HEK293 (cell line): Measurements from ENCODE around the gene TMEM203.

ENCODE experiments used
- CTCF ChIA-PET: fragments of 350-600 bp; formaldehyde crosslinking; extraction: SDS; loops from one replicate; lab custom pipeline; 2021; ENCODE audit warnings: antibody characterized with exemption; lab: Yijun Ruan, JAX
- POLR2A ChIA-PET: fragments of 300-600 bp; formaldehyde crosslinking; extraction: SDS; loops from one replicate; lab custom pipeline; 2020; ENCODE audit warnings: antibody characterized with exemption, inconsistent platforms; lab: Yijun Ruan, JAX
- H3K27ac ChIP-seq: fragments of 200-500 bp; sonication (Bioruptor generic); 2 replicates; pipeline ENCODE4 v1.5.1; 2014; ENCODE audit warnings: low read depth, low read length, control low read depth, inconsistent platforms; ENCODE audit errors: extremely low read depth
- H3K36me3 ChIP-seq, 2 experiments: fragments of 200-500 bp in 1 of 2; sonication (Bioruptor generic) in 1 of 2; 1 replicate in 1 of 2; 2 replicates in 1 of 2; pipeline ENCODE4 v1.5.1; 2014 to 2017; ENCODE audit warnings: inconsistent platforms in 2 of 2, low read length in 2 of 2; ENCODE audit not compliant: control insufficient read depth in 2 of 2, insufficient read depth in 1 of 2
- H3K4me1 ChIP-seq: fragments of 200-500 bp; sonication (Bioruptor generic); 2 replicates; pipeline ENCODE4 v1.5.1; 2014; ENCODE audit warnings: mild to moderate bottlenecking, low read length, inconsistent platforms; ENCODE audit not compliant: control insufficient read depth, insufficient read depth
- H3K4me3 ChIP-seq: 2 replicates; pipeline ENCODE4 v1.5.1; 2011; ENCODE audit warnings: low read depth, mild to moderate bottlenecking, control low read depth, low read length, moderate library complexity
- H3K9me3 ChIP-seq: fragments of 200-500 bp; sonication (Bioruptor generic); 2 replicates; pipeline ENCODE4 v1.5.1; 2014; ENCODE audit warnings: low read depth, low read length, inconsistent platforms; ENCODE audit not compliant: control insufficient read depth, insufficient read depth
- BCL11B ChIP-seq: fragments of 450-650 bp; formaldehyde crosslinking; IDR thresholded peaks from 2 replicates; pipeline ENCODE4 v1.5.1; 2016; ENCODE audit warnings: low read depth, missing biosample characterization, missing genetic modification characterization
- ELK4 ChIP-seq: IDR thresholded peaks from 2 replicates; pipeline ENCODE4 v1.6.1; 2011; ENCODE audit warnings: mild to moderate bottlenecking, low read depth, low read length, borderline replicate concordance
- HOXC10 ChIP-seq: sonication (generic); formaldehyde crosslinking; IDR thresholded peaks from 2 replicates; pipeline ENCODE4 v1.8.1; 2023; ENCODE audit warnings: mild to moderate bottlenecking, missing genetic modification reagents
- KLF1 ChIP-seq: fragments of 450-650 bp; formaldehyde crosslinking; IDR thresholded peaks from 2 replicates; pipeline ENCODE4 v1.5.1; 2016; ENCODE audit warnings: missing biosample characterization, missing genetic modification characterization
- KLF16 ChIP-seq: fragments of 450-650 bp; formaldehyde crosslinking; IDR thresholded peaks from 2 replicates; pipeline ENCODE4 v1.5.1; 2017; ENCODE audit warnings: missing biosample characterization, missing genetic modification characterization
- KLF9 ChIP-seq: fragments of 450-650 bp; formaldehyde crosslinking; IDR thresholded peaks from 2 replicates; pipeline ENCODE4 v1.5.1; 2016; ENCODE audit warnings: missing biosample characterization, missing genetic modification characterization, low read depth
- OSR2 ChIP-seq: fragments of 450-650 bp; formaldehyde crosslinking; IDR thresholded peaks from 2 replicates; pipeline ENCODE4 v1.5.1; 2016; ENCODE audit warnings: missing biosample characterization, missing genetic modification characterization
- OVOL3 ChIP-seq: fragments of 450-650 bp; formaldehyde crosslinking; IDR thresholded peaks from 2 replicates; pipeline ENCODE4 v1.5.1; 2016; ENCODE audit warnings: missing biosample characterization, missing genetic modification characterization
- SALL2 ChIP-seq: fragments of 450-650 bp; formaldehyde crosslinking; IDR thresholded peaks from 2 replicates; pipeline ENCODE4 v1.5.0; 2017; ENCODE audit warnings: missing biosample characterization, mild to moderate bottlenecking, missing genetic modification characterization, borderline replicate concordance
- SP2 ChIP-seq: fragments of 450-650 bp; formaldehyde crosslinking; IDR thresholded peaks from 2 replicates; pipeline ENCODE4 v1.5.1; 2016; ENCODE audit warnings: missing biosample characterization, missing genetic modification characterization
- SP3 ChIP-seq: fragments of 450-650 bp; formaldehyde crosslinking; IDR thresholded peaks from 2 replicates; pipeline ENCODE4 v1.5.1; 2016; ENCODE audit warnings: missing biosample characterization, missing genetic modification characterization
- ZBTB17 ChIP-seq: fragments of 450-650 bp; formaldehyde crosslinking; IDR thresholded peaks from 2 replicates; pipeline ENCODE4 v1.5.1; 2016; ENCODE audit warnings: missing biosample characterization, missing genetic modification characterization
- ZBTB20 ChIP-seq: fragments of 450-650 bp; formaldehyde crosslinking; IDR thresholded peaks from 2 replicates; pipeline ENCODE4 v1.5.1; 2016; ENCODE audit warnings: missing biosample characterization, missing genetic modification characterization
- ZBTB7A ChIP-seq: fragments of 450-650 bp; formaldehyde crosslinking; IDR thresholded peaks from 2 replicates; pipeline ENCODE4 v1.5.1; 2016; ENCODE audit warnings: low read depth, missing biosample characterization, missing genetic modification characterization
- ZBTB8A ChIP-seq: fragments of 450-650 bp; formaldehyde crosslinking; IDR thresholded peaks from 2 replicates; pipeline ENCODE4 v1.5.1; 2016; ENCODE audit warnings: missing biosample characterization, missing genetic modification characterization
- ZNF16 ChIP-seq: fragments of 450-650 bp; formaldehyde crosslinking; IDR thresholded peaks from 2 replicates; pipeline ENCODE4 v1.5.1; 2016; ENCODE audit warnings: low read depth, missing biosample characterization, missing genetic modification characterization
- ZNF2 ChIP-seq: fragments of 450-650 bp; formaldehyde crosslinking; IDR thresholded peaks from 2 replicates; pipeline ENCODE4 v1.5.1; 2016; ENCODE audit warnings: missing biosample characterization, missing genetic modification characterization
- ZNF26 ChIP-seq: fragments of 450-650 bp; formaldehyde crosslinking; IDR thresholded peaks from 2 replicates; pipeline ENCODE4 v1.5.1; 2016; ENCODE audit warnings: missing biosample characterization, missing genetic modification characterization
- ZNF324 ChIP-seq: fragments of 450-650 bp; formaldehyde crosslinking; IDR thresholded peaks from 2 replicates; pipeline ENCODE4 v1.5.1; 2016; ENCODE audit warnings: missing biosample characterization, missing genetic modification characterization
- ZNF423 ChIP-seq: fragments of 450-650 bp; formaldehyde crosslinking; IDR thresholded peaks from 2 replicates; pipeline ENCODE4 v1.5.1; 2016; ENCODE audit warnings: missing biosample characterization, missing genetic modification characterization
- ZNF48 ChIP-seq: fragments of 450-650 bp; formaldehyde crosslinking; IDR thresholded peaks from 2 replicates; pipeline ENCODE4 v1.5.1; 2016; ENCODE audit warnings: missing biosample characterization, missing genetic modification characterization
- ZNF510 ChIP-seq: fragments of 450-650 bp; formaldehyde crosslinking; IDR thresholded peaks from 2 replicates; pipeline ENCODE4 v1.5.1; 2018; ENCODE audit warnings: mild to moderate bottlenecking, missing genetic modification characterization, missing biosample characterization; ENCODE audit not compliant: insufficient replicate concordance
- ZNF513 ChIP-seq: fragments of 450-650 bp; IDR thresholded peaks from 2 replicates; pipeline ENCODE4 v1.5.1; 2018; ENCODE audit warnings: missing biosample characterization, missing genetic modification characterization
- ZNF555 ChIP-seq: fragments of 450-650 bp; formaldehyde crosslinking; conservative IDR thresholded peaks from 2 replicates; pipeline ENCODE4 v1.5.1; 2017; ENCODE audit warnings: missing biosample characterization, mild to moderate bottlenecking, missing genetic modification characterization, inconsistent platforms
- ZNF558 ChIP-seq: fragments of 450-650 bp; formaldehyde crosslinking; IDR thresholded peaks from 2 replicates; pipeline ENCODE4 v1.5.1; 2016; ENCODE audit warnings: missing biosample characterization, missing genetic modification characterization
- ZNF660 ChIP-seq: fragments of 450-650 bp; IDR thresholded peaks from 2 replicates; pipeline ENCODE4 v1.5.1; 2018; ENCODE audit warnings: missing biosample characterization, mild to moderate bottlenecking, missing genetic modification characterization
- ZNF76 ChIP-seq: fragments of 450-650 bp; formaldehyde crosslinking; IDR thresholded peaks from 2 replicates; pipeline ENCODE4; 2016; ENCODE audit warnings: low read depth, missing biosample characterization, missing genetic modification characterization, borderline replicate concordance
- TF ChIP-seq, protein P1 (sequence below): fragments of 450-650 bp; formaldehyde crosslinking; IDR thresholded peaks from 2 replicates; pipeline ENCODE4 v1.5.1; 2016; ENCODE audit warnings: missing biosample characterization, missing genetic modification characterization
- TF ChIP-seq, protein P2 (sequence below): fragments of 450-650 bp; formaldehyde crosslinking; optimal IDR thresholded peaks from 2 replicates; pipeline ENCODE3; 2016; ENCODE audit warnings: missing biosample characterization, mild to moderate bottlenecking, missing genetic modification characterization

TMEM203 gene

DNA sequence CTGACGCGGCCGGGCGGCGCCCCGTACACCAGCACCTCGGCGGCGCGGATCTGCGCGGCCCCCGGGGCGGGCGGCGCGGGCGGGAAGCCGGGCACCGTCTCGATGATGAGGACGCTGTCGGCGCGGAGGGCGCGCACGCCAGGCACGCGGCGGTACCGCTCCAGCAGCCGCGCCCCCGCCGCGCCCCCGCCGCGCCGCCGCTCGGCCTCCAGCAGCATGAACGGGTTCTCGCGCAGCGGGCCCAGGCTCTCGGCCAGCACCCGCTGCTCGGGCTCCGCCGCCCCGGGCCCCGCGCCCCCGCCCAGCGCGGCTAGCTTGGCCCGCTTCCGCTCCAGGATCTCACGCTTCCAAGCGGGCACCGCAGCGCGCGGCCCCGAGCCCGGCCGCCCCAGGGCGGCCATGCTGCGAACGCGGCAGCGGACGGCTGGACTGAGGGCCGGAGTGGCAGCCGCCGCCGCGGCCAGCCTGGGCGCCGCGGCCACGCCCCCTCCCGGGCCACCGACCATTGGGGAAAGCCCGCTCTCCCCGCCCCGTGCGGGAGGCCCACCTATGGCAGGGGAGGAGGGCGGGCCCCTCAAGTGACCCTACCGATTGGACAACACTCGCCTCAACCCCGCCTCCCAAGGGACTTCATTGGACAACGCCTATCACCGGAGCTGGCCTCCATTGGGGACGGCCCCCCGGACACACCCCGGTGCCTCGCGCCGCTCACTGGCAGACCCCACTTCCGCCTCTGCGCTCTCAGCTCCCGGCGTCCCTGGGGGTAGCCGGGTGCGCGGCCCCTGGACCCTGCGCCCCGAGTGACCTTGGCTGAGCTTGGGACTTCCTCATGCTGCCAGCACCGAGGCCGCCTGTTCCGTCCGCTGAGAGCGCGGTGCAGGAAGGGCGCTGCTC lies 4.9 kb downstream of the TMEM203 start, which contains the start of gene TPRN:
Gene TPRN, minus strand, starts transcription at position 431 of the 894 bp plus-strand sequence. Its CDS starts 30 bp downstream, at position 401.
- POLR2A ChIA-PET, result interaction anchor here (0.6 to 16.6 kb wide), 30 partner anchors 9 to 529 kb away, joined by 3 to 304 read pairs (median 5); partner anchors contain the start of genes ANAPC2, CYSRT1, GRIN1 and MAN1B1
- no peaks in the 10 kb centered on the region for H3K9me3 ChIP-seq
- peaks cover 9% of the 10 kb centered on the region for H3K4me1 ChIP-seq
- H3K4me3 ChIP-seq, result peak within 1 kb of the TSS; percentile 86
- CTCF ChIA-PET, result interaction anchor here (0.6 to 1.1 kb wide), 7 partner anchors 12 to 412 kb away, joined by 3 to 5 read pairs (median 3); partner anchors contain the start of genes ANAPC2, RNF224 and SSNA1
- peak within 1 kb of the TSS; percentile 57; the same call in 1 of the 2 replicates for H3K27ac ChIP-seq
- peaks cover 0 to 3% of the 10 kb centered on the region in 2 experiments; a peak in 1 of 3 replicates for H3K36me3 ChIP-seq
- TF ChIP-seq KLF16 (tag by site-specific recombination), result peak; percentile 74; the same call in 1 of the 2 replicates
- 0 out of 2 replicates have a peak, but pooled peaks have one; percentile 41 for TF ChIP-seq ZNF2 (tag by site-specific recombination)
- no peak for TF ChIP-seq ZNF16 (tag by site-specific recombination)
- TF ChIP-seq ZBTB7A (tag by site-specific recombination), result peak; percentile 81; the same call in 1 of the 2 replicates
- TF ChIP-seq ZBTB20 (tag by site-specific recombination), result peak; percentile 60; the same call in 1 of the 2 replicates
- no peak for TF ChIP-seq ZNF555 (tag by site-specific recombination)
- TF ChIP-seq ZNF324 (tag by site-specific recombination), result no peak
- no peak for TF ChIP-seq SALL2 (tag by site-specific recombination)
- TF ChIP-seq ZNF660, result peak; percentile 56; the same call in 1 of the 2 replicates
- no peak for TF ChIP-seq ZNF510 (tag by site-specific recombination)
- TF ChIP-seq, protein P1, sequence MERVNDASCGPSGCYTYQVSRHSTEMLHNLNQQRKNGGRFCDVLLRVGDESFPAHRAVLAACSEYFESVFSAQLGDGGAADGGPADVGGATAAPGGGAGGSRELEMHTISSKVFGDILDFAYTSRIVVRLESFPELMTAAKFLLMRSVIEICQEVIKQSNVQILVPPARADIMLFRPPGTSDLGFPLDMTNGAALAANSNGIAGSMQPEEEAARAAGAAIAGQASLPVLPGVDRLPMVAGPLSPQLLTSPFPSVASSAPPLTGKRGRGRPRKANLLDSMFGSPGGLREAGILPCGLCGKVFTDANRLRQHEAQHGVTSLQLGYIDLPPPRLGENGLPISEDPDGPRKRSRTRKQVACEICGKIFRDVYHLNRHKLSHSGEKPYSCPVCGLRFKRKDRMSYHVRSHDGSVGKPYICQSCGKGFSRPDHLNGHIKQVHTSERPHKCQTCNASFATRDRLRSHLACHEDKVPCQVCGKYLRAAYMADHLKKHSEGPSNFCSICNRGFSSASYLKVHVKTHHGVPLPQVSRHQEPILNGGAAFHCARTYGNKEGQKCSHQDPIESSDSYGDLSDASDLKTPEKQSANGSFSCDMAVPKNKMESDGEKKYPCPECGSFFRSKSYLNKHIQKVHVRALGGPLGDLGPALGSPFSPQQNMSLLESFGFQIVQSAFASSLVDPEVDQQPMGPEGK (tag by site-specific recombination), result peak; percentile 97
- peak; percentile 100 for TF ChIP-seq SP2 (tag by site-specific recombination)
- peak; percentile 64; the same call in 1 of the 2 replicates for TF ChIP-seq ZNF423 (tag by site-specific recombination)
- no peak for TF ChIP-seq OSR2 (tag by site-specific recombination)
- TF ChIP-seq KLF1 (tag by site-specific recombination), result peak; percentile 47; the same call in 1 of the 2 replicates
- TF ChIP-seq ZNF48 (tag by site-specific recombination), result no peak
- TF ChIP-seq, protein P2, sequence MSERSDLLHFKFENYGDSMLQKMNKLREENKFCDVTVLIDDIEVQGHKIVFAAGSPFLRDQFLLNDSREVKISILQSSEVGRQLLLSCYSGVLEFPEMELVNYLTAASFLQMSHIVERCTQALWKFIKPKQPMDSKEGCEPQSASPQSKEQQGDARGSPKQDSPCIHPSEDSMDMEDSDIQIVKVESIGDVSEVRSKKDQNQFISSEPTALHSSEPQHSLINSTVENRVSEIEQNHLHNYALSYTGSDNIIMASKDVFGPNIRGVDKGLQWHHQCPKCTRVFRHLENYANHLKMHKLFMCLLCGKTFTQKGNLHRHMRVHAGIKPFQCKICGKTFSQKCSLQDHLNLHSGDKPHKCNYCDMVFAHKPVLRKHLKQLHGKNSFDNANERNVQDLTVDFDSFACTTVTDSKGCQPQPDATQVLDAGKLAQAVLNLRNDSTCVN (tag by site-specific recombination), result peak; percentile 88
- TF ChIP-seq OVOL3 (tag by site-specific recombination), result no peak
- TF ChIP-seq ZNF26 (tag by site-specific recombination), result no peak
- TF ChIP-seq SP3 (tag by site-specific recombination), result peak; percentile 97
- TF ChIP-seq ELK4, result peak; percentile 12; the same call in 1 of the 2 replicates
- TF ChIP-seq ZNF513, result peak; percentile 26; the same call in 1 of the 2 replicates
- peak; percentile 91 for TF ChIP-seq BCL11B (tag by site-specific recombination)
- peak; percentile 75 for TF ChIP-seq ZBTB8A (tag by site-specific recombination)
- TF ChIP-seq KLF9, result peak; percentile 88
- TF ChIP-seq ZNF558 (tag by site-specific recombination), result no peak
- TF ChIP-seq ZNF76 (tag by site-specific recombination), result peak; percentile 80
- peak; percentile 77 for TF ChIP-seq ZBTB17 (tag by site-specific recombination)
- 0 out of 2 replicates have a peak, but pooled peaks have one; percentile 66 for TF ChIP-seq HOXC10 (CRISPR knock-in tag)
